Astrocyte (in vitro differentiated cells and primary cell): ENCODE data around the gene MAGEB2.

Experiments
- CTCF ChIP-seq: IDR thresholded peaks from 2 replicates; pipeline ENCODE4 v1.5.1; 2011; ENCODE audit warnings: low read depth, mild to moderate bottlenecking, inconsistent platforms, low read length, moderate library complexity; ENCODE audit not compliant: insufficient read depth
- EZH2 ChIP-seq: IDR thresholded peaks from 2 replicates; pipeline ENCODE4 v1.6.1; 2012; ENCODE audit warnings: mild to moderate bottlenecking, low read length, inconsistent platforms; ENCODE audit not compliant: insufficient read depth

DNA sequence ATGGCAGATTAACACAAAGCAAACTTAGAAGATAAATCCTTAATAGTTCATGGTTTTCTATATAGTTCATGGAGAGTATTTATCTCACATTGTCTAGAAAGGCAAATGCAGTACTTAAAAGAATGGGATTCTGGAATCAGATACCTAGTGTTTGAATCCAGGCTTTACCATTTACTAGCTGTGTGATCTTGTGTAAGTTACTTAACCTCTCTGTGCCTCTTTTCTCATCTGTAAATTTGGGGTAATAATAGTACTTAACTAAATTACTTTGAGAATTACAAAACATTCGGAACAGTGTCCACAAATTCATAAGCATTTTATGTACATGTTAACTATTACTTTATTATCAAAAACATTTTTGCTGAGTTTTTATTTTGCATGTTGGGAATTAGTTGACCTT lies 47.4 kb downstream of the MAGEB2 start:
- no peak for TF ChIP-seq CTCF
- TF ChIP-seq EZH2: no peak
